MCF 10A (cell line): ENCODE results near the gene ATOSB. TPM values are rescaled to one million over a fixed set of nuclear protein-coding genes. Genes with fewer than 3 reads are reported as not detected.

Experiments
- BruUV-seq: library from RNA; stranded (reverse); fragments of 400-500 nt; replicated peaks from 2 replicates; lab custom pipeline; 2021; lab: Mats Ljungman, UMichigan
- CTCF ChIA-PET: fragments of 300-600 bp; sonication (Branson Sonifier 250); formaldehyde crosslinking; extraction: SDS; loops from one replicate; lab custom pipeline; 2021; ENCODE audit warnings: antibody characterized with exemption, inconsistent platforms; lab: Yijun Ruan, JAX
- POLR2A ChIA-PET: fragments of 300-600, 350-650 bp; sonication (Branson Sonifier 250); formaldehyde crosslinking; extraction: SDS; loops from one replicate; lab custom pipeline; 2020; ENCODE audit warnings: antibody characterized with exemption, inconsistent platforms; lab: Yijun Ruan, JAX
- DNase-seq: peaks from one replicate; pipeline ENCODE4 v3.0.0-alpha.2; 2018; ENCODE audit not compliant: unreplicated experiment
- H3K27ac Mint-ChIP-seq: one replicate; pipeline ENCODE4 v1.8.0; 2022; ENCODE audit warnings: mild to moderate bottlenecking, low read depth, mixed read lengths; ENCODE audit not compliant: unreplicated experiment
- H3K27me3 Mint-ChIP-seq: one replicate; pipeline ENCODE4 v1.8.0; 2022; ENCODE audit warnings: mixed read lengths; ENCODE audit not compliant: insufficient read depth, unreplicated experiment
- H3K36me3 Mint-ChIP-seq: one replicate; pipeline ENCODE4 v1.8.0; 2022; ENCODE audit warnings: mild to moderate bottlenecking, moderate library complexity, mixed read lengths; ENCODE audit not compliant: insufficient read depth, unreplicated experiment
- H3K4me1 Mint-ChIP-seq: one replicate; pipeline ENCODE4 v1.8.0; 2022; ENCODE audit warnings: mixed read lengths; ENCODE audit not compliant: insufficient read depth, unreplicated experiment
- H3K4me3 Mint-ChIP-seq: one replicate; pipeline ENCODE4 v1.8.0; 2022; ENCODE audit warnings: mild to moderate bottlenecking, moderate library complexity, mixed read lengths; ENCODE audit not compliant: unreplicated experiment
- H3K9me3 Mint-ChIP-seq: one replicate; pipeline ENCODE4 v1.8.0; 2022; ENCODE audit warnings: mixed read lengths; ENCODE audit not compliant: unreplicated experiment
- intact Hi-C: fragments of 100-400 bp; cut with micrococcal nuclease; formaldehyde crosslinking; loops from 2 replicates; pipeline ENCODE4 v1.14.1; 2022
- total RNA-seq: library from RNA; stranded (reverse); gene quantifications from 2 replicates; pipeline ENCODE4 v1.2.3, GENCODE V29; 2022
- TF ChIP-seq, protein P1 (sequence below): fragments of 200-600 bp; IDR thresholded peaks from one replicate; pipeline ENCODE4 v1.8.0; 2022; ENCODE audit warnings: antibody characterized with exemption, mild to moderate bottlenecking; ENCODE audit not compliant: unreplicated experiment

Gene ATOSB
- total RNA-seq, 1 experiment from 2014 or later: 26.0 TPM

DNA sequence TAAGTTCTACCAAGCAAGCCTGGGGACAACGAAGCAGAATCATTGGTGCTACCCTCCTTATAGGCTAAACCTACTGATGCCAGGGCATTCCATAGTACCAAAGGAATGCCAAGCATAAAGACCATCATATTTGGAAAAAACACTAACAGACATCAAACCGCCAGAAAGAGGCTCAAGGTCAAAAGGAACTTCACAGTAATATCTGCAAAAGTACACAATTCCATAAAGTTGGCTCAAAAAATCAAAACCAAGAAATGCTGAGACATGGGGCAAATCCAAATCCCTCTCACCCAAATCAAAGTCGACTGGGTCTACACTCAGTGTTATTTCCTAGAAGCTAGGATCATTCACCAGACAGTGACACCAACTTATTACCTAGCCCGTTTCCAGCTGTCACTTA lies 46.6 kb downstream of the ATOSB start:
- peaks cover 22% of the 10 kb centered on the region for H3K4me1 Mint-ChIP-seq
- H3K4me3 Mint-ChIP-seq: no peak overlapping the region
- no TSS peak for BruUV-seq
- no peaks in the 10 kb centered on the region for H3K27me3 Mint-ChIP-seq
- H3K9me3 Mint-ChIP-seq: no peaks in the 10 kb centered on the region
- no peak overlapping the region for H3K27ac Mint-ChIP-seq
- ChIA-PET POLR2A (interaction anchor here (1.1 to 5.2 kb wide), 2 partner anchors 12 to 20 kb away, joined by 6 to 63 read pairs; partner anchors contain the start of gene FANCG), CTCF (interaction anchor here (0.6 to 1.6 kb wide), 4 partner anchors 17 to 169 kb away, joined by 4 to 6 read pairs (median 4); no protein-coding TSS in a partner anchor)
- intact Hi-C loops: no loop called here
- no peak for DNase-seq
- TF ChIP-seq, protein P1, sequence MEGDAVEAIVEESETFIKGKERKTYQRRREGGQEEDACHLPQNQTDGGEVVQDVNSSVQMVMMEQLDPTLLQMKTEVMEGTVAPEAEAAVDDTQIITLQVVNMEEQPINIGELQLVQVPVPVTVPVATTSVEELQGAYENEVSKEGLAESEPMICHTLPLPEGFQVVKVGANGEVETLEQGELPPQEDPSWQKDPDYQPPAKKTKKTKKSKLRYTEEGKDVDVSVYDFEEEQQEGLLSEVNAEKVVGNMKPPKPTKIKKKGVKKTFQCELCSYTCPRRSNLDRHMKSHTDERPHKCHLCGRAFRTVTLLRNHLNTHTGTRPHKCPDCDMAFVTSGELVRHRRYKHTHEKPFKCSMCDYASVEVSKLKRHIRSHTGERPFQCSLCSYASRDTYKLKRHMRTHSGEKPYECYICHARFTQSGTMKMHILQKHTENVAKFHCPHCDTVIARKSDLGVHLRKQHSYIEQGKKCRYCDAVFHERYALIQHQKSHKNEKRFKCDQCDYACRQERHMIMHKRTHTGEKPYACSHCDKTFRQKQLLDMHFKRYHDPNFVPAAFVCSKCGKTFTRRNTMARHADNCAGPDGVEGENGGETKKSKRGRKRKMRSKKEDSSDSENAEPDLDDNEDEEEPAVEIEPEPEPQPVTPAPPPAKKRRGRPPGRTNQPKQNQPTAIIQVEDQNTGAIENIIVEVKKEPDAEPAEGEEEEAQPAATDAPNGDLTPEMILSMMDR: no peak
- H3K36me3 Mint-ChIP-seq: peaks cover 67% of the 10 kb centered on the region

DNA sequence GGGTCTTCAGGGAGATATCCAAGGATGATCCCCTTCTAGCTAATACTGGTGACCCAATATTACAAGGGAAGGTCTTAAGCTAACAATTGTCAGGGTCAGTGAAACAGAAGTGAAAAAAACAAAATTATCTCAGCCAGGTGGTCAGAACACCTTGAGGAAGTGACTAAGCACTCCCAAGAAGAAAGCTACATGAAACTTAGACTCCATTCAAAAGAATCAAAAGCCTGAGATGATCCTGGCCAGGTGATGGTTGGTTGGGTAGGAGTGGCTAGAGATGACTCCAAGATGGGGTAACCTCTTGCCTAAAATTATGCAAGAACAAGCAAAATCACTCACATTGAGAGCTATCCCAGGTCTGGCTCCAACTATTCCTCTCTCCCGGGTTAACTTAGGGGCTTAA lies 48.6 kb downstream of the ATOSB start:
- H3K36me3 Mint-ChIP-seq: peaks cover 79% of the 10 kb centered on the region

DNA sequence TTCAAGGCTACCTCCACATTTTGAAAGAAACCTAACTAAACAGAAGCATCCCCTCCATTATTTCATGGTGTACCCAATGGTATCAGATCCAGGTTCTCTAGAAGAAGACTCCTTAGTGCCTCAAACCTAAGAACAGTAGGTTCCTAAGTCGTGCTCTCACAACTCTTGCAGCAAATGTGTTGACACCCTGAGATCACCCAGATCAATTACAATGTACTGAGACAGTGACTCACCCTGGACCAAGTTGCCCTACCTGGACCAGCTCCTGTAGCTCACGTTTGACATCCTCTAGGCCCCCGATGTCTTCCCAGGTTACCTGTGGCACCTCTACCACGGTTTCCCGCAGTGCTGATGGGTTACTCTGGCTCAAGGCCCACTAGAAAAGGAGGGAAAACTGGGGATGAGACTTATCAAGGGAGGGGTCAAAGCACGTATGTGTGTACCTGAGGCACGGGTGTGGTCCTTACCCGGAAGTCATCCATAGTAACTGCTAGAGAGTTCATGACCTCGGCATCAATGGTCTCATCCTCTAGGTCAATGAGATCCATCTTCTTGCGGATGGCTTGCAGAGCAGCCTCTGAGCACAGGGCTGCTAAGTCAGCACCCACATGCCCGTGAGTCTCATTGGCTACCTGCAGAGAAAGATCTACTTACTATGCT lies 55.0 kb downstream of the ATOSB start:
- no peaks in the 10 kb centered on the region for H3K4me1 Mint-ChIP-seq
- BruUV-seq: no TSS peak

More for the DNA sequence above, 48.6 kb downstream of the ATOSB start:
- no peaks in the 10 kb centered on the region for H3K27me3 Mint-ChIP-seq
- DNase-seq: no peak
- POLR2A ChIA-PET: interaction anchor here (1.1 kb wide), 1 partner anchor 77 kb away, joined by 3 read pairs; no protein-coding TSS in a partner anchor
- TF ChIP-seq, protein P1: no peak
- no TSS peak for BruUV-seq
- H3K4me3 Mint-ChIP-seq: no peak overlapping the region
- H3K27ac Mint-ChIP-seq: no peak overlapping the region
- no peaks in the 10 kb centered on the region for H3K9me3 Mint-ChIP-seq
- CTCF ChIA-PET: interaction anchor here (1.1 to 1.8 kb wide), 3 partner anchors 16 to 168 kb away, joined by 3 to 4 read pairs (median 4); no protein-coding TSS in a partner anchor
- intact Hi-C loops: no loop called here
- peaks cover 17% of the 10 kb centered on the region for H3K4me1 Mint-ChIP-seq

DNA sequence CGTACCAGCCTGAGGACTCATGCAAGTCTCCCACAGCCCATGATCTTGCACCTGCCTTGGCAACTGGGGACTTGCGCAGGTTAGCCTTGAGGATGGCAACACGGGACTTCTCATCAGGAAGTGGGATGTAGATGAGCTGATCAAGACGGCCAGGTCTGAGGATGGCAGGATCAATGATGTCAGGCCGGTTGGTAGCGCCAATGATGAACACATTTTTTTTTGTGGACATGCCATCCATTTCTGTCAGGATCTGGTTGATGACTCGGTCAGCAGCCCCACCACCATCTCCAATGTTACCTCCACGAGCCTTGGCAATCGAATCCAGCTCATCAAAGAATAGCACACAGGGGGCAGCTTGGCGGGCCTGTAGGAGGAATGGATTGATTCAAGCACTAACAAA lies 56.2 kb downstream of the ATOSB start:
- TF ChIP-seq, protein P1: no peak
- Mint-ChIP-seq H3K27ac (no peak overlapping the region), H3K4me3 (no peak overlapping the region), H3K9me3 (no peaks in the 10 kb centered on the region), H3K4me1 (no peaks in the 10 kb centered on the region), H3K36me3 (peaks cover 96% of the 10 kb centered on the region), H3K27me3 (no peaks in the 10 kb centered on the region)
- intact Hi-C loops: loop anchor here (10.0 kb wide), 1 partner anchor 65 kb away; no protein-coding TSS in a partner anchor
- ChIA-PET CTCF (no interaction called here), POLR2A (no interaction called here)
- no peak for DNase-seq
- BruUV-seq: no TSS peak

More for the DNA sequence above, 55.0 kb downstream of the ATOSB start:
- no peaks in the 10 kb centered on the region for H3K27me3 Mint-ChIP-seq
- H3K9me3 Mint-ChIP-seq: no peaks in the 10 kb centered on the region
- peaks cover 99% of the 10 kb centered on the region for H3K36me3 Mint-ChIP-seq
- no peak for DNase-seq
- H3K27ac Mint-ChIP-seq: no peak overlapping the region
- TF ChIP-seq, protein P1: no peak
- CTCF ChIA-PET: interaction anchor here (1.4 to 2.6 kb wide), 2 partner anchors 10 kb away, joined by 3 to 17 read pairs; no protein-coding TSS in a partner anchor
- POLR2A ChIA-PET: interaction anchor here (3.8 kb wide), 1 partner anchor 11 kb away, joined by 14 read pairs; the partner anchor contains the start of gene VCP
- intact Hi-C loops: no loop called here
- H3K4me3 Mint-ChIP-seq: no peak overlapping the region
